NAMALWA (cell line): ENCODE data around the gene CORO6.

Experiments
- DNase-seq: peaks from one replicate; pipeline ENCODE4 v3.0.0-alpha.2; 2015; ENCODE audit warnings: low spot score

The CORO6 gene

GRCh38 chr17:29630630-29631193 lies 8.0 kb upstream of the CORO6 start:
- no peak for DNase-seq

DNA sequence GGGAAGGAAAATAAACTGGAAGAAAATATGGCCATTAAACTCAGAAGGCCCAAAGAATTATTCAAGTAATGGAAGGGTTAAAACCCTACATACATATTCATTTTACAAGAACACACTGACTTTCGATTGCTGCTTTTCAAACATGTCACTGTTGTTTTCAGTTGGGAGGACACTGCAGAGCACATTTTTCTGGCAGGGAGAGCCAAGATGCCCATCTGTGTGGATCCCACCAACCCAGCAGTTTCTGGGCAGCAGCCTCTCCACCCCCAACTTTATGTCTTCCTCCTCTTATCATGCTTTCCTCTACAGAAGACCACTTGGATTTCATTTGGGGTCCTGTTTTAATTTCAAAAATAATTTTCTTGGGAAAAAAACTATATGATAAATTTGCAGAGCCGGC lies 7.1 kb upstream of the CORO6 start:
- DNase-seq = no peak

DNA sequence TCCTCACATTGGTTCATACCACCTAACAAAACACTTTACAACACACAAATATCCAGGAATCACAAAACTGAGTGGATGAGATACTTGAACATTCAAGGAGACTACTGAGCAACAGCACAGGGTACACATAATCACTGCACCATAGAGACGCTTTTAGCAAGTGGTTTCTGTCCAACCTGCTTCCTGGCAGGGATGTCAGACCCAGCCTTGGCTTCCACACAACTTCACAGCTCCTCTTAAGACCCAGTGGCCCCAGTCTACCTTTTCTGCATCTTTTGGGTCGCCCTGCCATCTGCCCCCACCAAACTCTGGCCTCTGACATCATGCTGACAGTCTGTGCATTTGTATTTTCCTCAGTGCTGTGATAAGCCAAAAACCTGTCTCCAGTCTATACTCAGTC lies 5.9 kb upstream of the CORO6 start:
- no peak for DNase-seq

DNA sequence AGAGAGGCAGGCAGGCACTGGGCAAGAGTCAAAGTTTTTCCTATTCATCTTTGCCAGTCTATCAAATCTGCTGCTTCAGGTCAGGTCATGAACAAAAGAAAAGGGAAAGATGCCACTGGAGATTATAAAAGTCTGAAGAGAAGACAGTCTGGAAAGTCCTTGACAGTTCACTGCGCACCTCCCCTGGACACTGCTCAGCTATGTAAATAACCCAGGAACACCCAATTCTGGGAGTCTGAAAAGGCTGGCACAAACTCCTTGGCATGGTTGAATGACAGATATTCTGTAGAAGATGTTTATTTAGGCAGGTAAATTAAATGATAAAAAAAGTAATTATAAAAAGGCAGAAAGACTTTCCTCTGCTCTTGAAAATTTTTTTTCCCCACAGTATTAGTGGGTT lies 5.2 kb upstream of the CORO6 start:
- DNase-seq = no peak

GRCh38 chr17:29625037-29625750 lies 2.5 kb upstream of the CORO6 start:
- DNase-seq = no peak

- no peak for DNase-seq
These were observed 1.9 kb upstream of the CORO6 start for GRCh38 chr17:29624586-29624985.

GRCh38 chr17:29623283-29623647 lies 553 bp upstream of the CORO6 start:
- DNase-seq = peak; percentile 31

- no peak for DNase-seq
These were observed 939 bp downstream of the CORO6 start for GRCh38 chr17:29621751-29622194.

- DNase-seq = no peak
These were observed 1.8 kb downstream of the CORO6 start for GRCh38 chr17:29620779-29621500.

GRCh38 chr17:29620271-29620670 lies 2.4 kb downstream of the CORO6 start:
- DNase-seq = no peak

- peak; percentile 34 for DNase-seq
These were observed 3.5 kb downstream of the CORO6 start for GRCh38 chr17:29619251-29619650.

DNA sequence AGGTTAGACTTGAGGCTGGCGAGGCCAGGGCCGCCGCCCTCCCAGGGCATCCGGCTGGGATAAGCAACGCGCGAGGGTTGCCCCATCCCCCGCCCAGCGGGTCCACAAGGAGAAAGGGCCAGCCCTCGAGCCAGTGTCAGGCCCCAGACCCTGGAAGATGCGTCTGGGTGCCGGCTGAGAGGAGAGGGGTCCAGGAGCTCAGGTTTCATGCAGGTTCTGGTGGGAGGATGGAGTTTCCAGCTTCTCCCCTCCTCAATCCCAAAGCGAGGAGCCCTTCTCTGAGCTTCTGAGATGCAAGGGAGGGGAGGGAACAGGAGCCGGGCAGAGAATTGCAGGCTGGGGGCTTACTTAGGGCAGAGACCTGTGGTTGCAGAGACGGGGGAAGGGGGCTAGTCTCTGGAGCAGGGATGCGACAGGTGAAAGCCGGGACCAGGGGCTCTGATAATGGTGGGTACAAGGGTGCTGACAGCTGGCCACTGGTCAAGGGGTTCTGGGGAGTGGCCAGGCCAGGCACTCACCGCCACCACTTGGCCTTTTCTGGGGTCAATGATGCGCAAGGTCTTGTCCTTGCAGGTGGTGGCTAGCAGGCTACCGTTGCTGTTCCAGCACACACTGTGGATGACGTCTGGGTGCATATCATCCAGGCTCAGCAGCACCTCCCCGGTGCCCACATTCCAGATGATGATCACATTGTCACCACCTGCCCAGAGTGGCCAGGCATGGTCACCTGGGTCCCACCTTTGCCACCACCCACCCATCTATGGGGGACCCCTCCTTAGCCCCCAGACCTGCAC lies 4.2 kb downstream of the CORO6 start:
- DNase-seq = no peak

GRCh38 chr17:29617481-29618271 lies 5.0 kb downstream of the CORO6 start:
- DNase-seq = peak; percentile 77

GRCh38 chr17:29617125-29617480 lies 5.6 kb downstream of the CORO6 start:
- DNase-seq = peak; percentile 94

GRCh38 chr17:29616300-29617048 lies 6.2 kb downstream of the CORO6 start:
- no peak for DNase-seq

GRCh38 chr17:29615492-29616299 lies 7.0 kb downstream of the CORO6 start:
- peak; percentile 86 for DNase-seq

- peak; percentile 64 for DNase-seq
These were observed 7.7 kb downstream of the CORO6 start for GRCh38 chr17:29615048-29615385.

DNA sequence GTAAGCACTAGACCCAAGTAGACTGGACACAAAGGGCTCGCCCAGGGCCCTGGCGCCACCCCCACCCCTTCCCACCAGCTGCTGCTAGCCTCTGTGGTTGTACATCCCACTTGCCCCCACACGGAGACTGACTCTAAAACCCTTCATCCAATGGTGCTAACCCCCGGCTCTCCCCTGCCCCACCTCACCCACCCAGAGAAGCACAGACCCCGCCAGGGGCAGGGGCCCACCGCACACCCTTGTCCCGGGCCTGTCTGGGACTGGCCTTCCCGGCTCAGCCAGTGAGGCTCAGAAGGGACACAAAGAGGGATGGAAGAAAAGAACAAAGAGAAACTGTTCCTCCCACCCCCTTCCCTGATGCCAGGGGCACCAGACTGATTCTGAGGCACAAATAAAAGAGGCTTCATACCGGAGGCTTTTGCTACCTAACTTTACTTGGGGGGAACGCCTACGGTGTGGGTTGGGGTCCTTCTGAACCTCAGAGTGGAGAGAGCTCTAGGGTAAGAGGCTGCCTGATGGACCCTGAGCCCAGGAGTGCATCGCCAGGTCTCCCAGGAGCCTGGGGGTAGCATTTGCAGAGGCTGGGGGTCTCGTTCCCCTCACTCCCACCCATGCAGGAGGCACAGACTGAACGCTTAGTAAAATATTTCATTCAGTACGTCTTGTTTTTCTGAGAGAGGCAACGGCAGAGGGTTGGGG lies 8.2 kb downstream of the CORO6 start:
- DNase-seq = no peak

- no peak for DNase-seq
These were observed 8.9 kb downstream of the CORO6 start for GRCh38 chr17:29613856-29614255.

- peak; percentile 85 for DNase-seq
These were observed 9.3 kb downstream of the CORO6 start for GRCh38 chr17:29613352-29613837.
